HG03571 (cell line): ENCODE data around the gene PSMB11.

Experiments
- ATAC-seq: cut with Tn5 transposase; IDR thresholded peaks from one replicate; pipeline ENCODE4 v1.9.1; 2021; ENCODE audit not compliant: unreplicated experiment

Gene PSMB11

DNA sequence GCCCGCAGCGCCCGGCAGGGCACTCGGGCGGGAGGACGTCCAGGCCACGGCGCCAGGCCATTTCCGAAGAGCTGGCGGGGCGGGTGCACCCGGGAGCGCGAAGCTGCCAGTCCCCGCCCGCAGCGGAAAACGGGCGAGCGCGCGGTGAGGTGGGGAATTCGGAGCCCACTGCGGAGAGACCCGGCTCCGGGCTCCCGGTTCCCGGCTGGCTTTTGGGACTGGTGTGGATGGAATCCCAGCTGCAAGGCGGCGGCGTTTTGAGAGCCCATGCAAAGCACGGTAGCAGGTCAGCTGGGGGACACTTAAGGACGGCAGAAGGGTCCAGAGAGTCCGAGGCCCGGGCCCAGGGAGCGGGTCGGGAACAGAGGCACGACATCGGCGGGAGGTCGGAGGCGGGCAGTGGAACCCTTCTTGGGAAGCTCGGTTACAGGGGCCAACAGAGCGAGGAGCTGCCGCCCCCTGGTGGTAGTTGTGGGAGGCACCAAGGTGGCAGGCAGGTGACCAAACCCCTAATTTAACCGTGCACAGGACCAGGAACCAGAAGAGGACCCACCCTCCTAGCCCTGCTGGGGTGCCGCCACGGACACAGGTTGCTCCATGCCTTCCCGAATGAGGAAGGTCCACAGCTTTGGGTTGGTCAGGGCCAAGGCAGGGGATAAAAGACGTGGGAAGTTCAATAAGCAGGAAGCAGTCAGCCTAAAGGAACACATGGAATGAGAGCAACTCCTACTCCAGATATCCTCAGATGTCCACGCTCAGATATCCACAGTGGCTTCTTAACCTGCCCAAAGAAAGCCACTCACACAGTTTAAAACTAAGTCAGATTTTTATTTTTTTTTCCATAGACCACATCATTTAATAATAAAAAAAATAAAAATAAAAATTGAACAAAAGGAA, 16.0 kb downstream of the PSMB11 start:
- peak; percentile 57 for ATAC-seq

- ATAC-seq = no peak
Observed at GRCh38 chr14:23058654-23059504, 16.9 kb downstream of the PSMB11 start.

DNA sequence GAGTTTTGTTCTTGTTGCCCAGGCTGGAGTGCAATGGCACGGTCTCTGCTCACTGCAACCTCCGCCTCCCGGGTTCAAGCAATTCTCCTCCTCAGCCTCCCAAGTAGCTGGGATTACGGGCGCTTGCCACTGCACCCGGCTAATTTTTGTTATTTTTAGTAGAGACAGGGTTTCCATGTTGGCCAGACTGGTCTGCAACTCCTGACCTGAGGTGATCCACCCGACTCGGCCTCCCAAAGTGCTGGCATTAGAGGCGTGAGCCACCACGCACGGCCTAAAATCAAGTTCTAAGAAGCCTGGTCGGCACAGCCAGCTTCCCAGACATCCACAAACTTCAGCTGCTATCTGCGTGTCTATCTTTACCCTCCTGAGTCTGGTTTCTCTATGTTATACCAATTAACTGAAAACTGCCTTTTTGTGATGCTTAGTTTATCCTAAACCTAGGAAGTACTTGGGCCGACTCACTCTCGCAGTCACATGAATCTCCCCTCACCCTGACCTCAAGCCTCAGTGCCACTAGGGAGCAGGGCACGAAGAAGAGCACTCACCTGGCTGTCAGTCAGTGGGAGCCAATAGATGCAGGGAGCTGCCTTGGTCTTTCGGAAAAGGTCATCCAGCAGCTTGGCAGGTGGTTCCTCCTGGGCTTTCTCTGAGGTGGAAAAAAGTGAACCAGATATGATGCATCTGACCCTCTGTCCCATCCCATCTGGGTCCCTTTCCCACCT, 18.7 kb downstream of the PSMB11 start:
- ATAC-seq = no peak

DNA sequence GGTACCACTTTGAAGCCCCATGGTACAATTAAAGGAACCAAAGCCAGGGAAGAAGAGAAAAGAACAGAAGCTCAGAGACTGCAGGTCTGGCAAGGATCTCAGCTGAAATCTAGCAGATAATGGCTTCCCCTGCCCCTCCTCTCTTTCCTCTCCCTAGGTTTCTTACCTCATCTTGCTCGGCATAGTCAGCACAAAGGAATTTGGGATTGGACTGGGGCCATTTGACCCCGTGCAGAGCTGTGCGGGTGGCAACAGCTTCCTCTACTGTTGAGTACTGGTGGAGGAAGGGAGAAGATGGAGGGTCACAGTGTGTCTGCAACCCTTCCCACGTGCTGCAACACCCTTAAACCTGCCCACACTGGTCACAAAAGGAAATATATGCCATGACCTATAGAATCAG, 20.0 kb downstream of the PSMB11 start:
- no peak for ATAC-seq

DNA sequence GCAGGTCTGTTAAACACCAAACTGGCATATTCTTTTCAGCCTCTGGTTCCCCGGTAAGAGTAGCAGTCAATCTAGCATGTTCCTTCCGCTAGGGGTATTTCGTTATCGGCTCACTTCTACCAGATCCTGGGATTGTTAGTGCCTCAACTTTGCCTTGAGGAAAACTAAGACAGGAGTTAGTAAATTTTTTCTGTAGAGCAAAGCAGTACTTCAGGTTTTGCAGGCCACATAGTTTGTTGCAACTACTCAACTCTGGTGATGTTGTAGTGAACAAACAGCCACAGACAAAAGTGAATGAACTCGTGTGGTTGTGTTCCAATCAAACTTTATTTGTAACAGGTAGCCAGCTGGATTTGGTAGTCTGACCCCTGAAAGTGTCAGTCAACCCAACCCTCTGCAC, 21.6 kb downstream of the PSMB11 start:
- no peak for ATAC-seq

GRCh38 chr14:23066368-23066767, 24.4 kb downstream of the PSMB11 start:
- ATAC-seq = no peak

GRCh38 chr14:23066855-23067744, 25.1 kb downstream of the PSMB11 start:
- ATAC-seq = no peak

DNA sequence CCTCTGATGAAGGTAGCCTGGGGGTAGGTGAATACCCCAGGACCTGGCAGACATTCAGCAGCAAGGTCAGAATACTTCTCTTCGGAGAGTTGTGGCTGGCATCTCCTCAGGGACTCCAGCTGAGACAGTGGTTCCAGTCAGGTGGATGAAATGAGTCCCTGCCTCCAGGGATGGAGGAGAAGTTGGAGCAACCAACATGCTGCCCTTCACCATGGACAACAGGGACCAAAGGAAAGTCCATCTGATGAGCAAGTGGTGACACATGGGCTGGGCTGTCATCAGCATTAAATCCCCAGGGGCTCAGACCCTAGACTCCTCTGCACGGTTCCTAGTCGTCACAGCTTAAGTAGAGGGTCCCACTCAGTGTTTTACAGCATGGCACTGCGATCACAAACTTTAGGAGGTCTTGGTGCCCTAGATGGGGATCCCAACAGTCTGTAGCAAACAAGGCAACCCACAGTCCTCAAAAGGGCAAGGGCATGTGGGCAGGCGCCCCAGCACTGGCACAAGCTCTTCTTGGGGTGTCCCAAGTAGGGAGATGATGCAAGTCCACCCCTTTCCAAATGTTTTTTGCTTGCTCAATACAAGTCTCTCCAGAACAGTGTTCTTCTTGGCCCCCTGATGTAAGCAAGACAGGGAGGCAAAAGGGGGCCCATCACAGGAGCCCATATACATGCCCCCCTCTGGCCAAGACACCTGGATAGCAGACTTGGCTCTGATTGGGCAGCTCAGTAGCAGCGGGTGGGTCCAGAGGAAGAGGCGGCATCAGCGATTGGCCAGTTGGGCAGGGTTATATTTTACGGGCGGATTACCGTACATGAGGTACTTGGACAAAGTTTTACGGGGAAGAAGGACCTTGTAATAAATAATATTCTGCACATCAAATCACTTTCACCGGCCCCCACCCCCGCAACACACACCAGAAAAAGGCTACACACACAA, 26.1 kb downstream of the PSMB11 start:
- no peak for ATAC-seq

GRCh38 chr14:23068789-23069412, 26.9 kb downstream of the PSMB11 start:
- peak; percentile 56 for ATAC-seq

DNA sequence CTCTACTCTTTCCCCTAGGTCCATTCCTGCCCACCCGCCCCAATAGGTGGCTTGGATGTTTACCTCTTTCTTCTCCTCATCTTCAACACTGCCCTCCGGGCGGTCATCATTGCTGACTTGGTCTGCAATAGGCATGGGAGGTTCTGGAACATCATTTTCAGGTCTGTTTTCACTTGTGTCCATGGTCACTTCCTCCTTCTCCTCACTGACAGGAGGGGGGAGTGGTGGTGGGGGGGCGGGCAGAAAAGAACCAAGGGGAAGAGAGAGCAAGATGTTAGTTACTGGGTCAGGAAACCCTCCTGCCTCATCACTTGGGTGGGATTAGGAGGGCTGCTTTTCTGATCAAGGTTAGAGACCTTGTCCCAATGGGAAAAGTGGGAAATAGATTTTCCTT, 27.4 kb downstream of the PSMB11 start:
- ATAC-seq = peak; percentile 8

- ATAC-seq = no peak
Observed at GRCh38 chr14:23070262-23071129, 28.5 kb downstream of the PSMB11 start.

DNA sequence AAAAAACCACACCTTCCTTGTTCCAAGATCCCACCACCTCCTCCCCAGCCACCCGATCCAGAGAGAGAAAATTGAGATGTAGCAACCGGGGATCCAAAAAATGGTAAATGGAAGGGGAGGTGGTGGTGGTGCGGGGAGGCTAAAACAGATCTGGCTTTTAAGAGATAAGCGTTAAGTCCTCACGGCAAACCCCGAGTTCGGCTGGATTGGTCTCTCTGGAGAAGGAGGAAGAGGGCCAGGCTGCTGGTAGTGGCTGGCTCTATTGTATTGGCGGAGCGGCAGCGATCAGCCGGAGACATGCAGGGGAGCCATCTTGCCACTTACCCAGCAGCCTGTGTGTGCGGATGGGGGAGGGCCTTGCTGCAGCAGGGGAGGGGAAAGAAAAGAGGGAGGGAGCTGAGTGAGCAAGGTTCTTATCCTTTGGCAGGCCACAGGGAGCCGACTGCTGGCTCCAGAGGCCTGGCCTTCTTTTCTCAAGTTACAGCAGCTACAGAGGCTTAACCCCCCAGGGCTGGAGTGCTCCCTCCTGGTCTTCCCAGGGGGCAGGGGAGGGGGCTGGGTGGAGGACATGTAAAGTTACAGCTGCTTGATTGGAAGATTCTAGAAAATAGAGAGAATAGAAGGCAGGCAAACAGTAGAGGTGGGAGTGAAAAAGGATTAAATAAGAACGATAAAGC, 29.4 kb downstream of the PSMB11 start:
- peak; percentile 76 for ATAC-seq

DNA sequence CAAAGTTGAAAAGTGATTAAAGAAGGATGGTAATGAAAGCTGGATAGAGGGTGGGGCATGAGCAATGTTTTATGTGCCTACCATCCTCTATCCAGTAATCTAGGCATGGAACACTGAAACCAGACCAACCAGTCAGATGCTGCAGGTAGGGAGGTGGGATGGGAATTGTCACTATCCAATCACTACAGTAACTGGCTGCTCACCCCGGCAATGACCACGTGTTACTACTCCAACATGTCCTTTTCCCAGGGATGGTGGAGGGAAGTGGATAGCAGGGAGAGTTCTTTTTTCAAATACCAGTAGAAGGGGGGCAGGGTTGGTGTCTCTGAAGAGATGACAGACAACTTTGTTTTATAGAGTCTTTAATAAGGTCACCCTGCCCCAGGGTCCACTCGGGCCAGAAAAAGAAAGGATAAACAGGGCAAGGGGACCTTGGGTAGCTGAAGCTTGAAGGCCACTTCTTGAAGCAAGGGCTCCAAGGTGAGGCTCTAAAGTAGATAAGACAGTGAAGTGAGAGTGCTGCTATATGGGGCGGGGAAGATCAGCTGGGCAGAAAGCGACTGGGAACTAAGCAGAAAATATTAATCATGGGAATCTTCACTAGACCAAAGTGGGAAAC, 30.0 kb downstream of the PSMB11 start:
- ATAC-seq = no peak

DNA sequence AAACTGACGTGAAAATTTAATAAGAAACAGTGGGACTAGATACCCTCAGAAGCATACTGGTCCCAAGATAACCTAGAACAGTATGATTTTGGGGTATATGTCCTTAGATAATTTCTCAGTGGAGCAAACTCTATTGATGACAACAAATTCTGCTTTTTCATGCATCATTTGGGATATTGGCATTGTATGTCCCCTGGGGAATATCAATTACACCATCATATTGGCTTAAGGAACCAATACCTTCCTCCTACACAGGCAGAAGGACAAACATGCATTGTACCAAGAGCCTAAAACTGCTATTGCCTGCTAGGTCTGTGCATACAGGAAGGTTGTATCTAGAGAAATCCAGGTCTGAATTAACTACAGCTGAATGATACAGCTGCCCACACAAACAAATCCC, 32.9 kb downstream of the PSMB11 start:
- no peak for ATAC-seq

DNA sequence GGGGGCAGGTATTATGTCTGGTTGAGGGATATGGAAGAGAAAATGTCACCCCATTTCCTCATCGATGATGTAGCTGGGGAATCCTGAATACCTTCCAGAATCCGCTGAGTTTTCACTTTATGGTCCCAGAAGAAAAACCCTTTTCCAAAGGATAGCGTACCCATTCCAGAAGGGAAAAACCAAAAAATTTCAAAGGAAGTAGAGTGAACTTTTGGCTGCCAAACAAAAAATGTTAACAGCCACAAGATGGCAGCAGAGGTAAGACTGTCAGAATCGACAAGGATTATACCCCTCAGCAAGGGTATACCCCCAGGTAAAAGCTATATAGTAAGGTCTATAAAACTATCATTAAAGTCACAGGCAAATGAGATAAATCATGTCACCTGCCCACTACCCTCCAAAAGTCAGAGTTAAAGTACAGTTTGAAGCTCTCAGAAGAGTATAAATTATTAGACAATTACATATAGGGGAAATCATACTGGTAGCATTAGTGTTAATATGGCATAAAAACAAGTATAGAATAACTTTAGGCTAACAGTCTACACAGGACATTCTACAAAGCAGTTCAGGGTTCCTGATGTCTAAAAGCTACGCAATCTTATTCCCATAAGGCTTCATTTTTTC, 34.9 kb downstream of the PSMB11 start:
- no peak for ATAC-seq

DNA sequence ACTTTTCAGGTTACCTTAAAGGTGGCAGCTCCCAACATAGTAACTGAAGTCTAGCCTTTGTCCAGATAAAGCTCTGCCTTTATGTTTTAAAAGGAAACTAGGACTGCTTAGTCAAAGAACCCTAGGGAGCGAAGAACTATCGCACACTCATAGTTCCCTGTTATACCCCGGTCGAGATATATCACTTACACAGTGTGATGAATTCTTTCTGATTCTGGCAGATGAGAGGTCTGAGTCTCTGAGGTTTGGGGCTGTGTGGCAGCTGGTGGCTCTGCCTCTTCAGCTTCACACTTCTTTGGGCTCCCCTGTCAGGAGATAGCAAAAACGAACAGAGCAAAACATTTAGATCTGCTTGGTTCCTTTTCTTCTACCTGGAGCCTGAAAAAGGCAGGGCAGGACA, 36.0 kb downstream of the PSMB11 start:
- ATAC-seq = no peak
